Measurements from ENCODE around the gene ANAPC13.

GRCh38 chr3:134445636-134446035 is 40.1 kb downstream of the ANAPC13 start:
- peak in 1 of 3 donors; percentile 27 for TF ChIP-seq POLR2AphosphoS5 (IDR thresholded peaks at IDR 0.05)
- TF ChIP-seq, protein P1, sequence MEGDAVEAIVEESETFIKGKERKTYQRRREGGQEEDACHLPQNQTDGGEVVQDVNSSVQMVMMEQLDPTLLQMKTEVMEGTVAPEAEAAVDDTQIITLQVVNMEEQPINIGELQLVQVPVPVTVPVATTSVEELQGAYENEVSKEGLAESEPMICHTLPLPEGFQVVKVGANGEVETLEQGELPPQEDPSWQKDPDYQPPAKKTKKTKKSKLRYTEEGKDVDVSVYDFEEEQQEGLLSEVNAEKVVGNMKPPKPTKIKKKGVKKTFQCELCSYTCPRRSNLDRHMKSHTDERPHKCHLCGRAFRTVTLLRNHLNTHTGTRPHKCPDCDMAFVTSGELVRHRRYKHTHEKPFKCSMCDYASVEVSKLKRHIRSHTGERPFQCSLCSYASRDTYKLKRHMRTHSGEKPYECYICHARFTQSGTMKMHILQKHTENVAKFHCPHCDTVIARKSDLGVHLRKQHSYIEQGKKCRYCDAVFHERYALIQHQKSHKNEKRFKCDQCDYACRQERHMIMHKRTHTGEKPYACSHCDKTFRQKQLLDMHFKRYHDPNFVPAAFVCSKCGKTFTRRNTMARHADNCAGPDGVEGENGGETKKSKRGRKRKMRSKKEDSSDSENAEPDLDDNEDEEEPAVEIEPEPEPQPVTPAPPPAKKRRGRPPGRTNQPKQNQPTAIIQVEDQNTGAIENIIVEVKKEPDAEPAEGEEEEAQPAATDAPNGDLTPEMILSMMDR (IDR thresholded peaks at IDR 0.05): no peak

Measured in breast epithelium (tissue), 3 donors.